ENCODE measurements around the gene PDLIM5.
"Not testable (repeated sequence)": the region's sequence is repeated elsewhere in the genome, so short reads cannot be mapped to it uniquely, and the experiment has no call there.

The PDLIM5 gene

DNA sequence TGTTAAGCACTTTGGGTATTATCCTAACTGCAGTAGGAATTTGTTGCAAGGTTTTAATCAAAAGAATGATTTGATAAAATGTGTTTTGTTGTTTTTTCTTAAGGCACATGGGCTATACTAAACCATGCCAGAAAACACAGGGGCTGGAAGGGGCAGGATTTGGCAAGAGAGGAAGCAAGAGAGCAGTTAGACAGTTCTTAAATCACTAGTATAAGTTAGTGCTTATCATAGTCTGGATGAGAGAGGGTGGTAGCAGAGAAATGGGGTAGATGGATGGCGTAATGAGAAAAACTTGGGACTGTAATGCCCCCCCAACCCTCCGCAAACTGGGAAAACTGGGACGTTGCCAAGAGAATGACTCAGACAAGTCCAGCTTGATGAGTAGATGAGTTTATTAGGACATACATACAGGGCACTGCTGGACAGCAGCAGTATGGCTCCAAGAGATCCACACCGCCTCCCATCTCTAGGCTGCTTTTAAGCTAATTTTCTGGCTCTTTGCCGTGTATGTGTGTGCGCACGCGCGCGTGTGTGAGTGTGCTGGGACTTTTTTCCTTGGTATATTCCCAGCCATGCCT lies 151.5 kb downstream of the PDLIM5 start:
- DNase-seq (ENCODE audit: low spot score): peak; percentile 9

- DNase-seq (ENCODE audit: low spot score): no peak
Measured at GRCh38 chr4:94605241-94605805, 153.6 kb downstream of the PDLIM5 start.

- DNase-seq (ENCODE audit: low spot score): no peak
Measured at GRCh38 chr4:94610145-94610544, 158.4 kb downstream of the PDLIM5 start.

DNA sequence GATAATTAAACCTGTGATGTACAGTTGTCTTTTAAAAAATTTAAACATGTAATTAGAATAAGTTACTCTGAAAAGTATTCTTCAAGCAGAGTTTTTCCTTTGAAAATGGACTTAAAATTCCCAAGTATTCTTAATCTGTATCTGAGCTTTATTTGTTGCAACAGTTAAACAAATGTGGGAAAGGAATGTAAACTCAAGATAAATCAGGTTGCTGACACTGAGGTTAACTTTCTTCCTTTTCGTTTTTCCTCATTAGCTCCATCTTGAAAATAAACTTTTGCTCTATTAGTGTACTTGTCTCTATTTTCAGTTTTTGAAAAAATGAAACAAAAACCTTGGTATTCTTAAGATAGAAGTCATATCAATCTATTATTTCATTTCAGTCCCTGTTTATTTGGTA lies 161.5 kb downstream of the PDLIM5 start:
- DNase-seq (ENCODE audit: low spot score): no peak

GRCh38 chr4:94615451-94615850 lies 163.7 kb downstream of the PDLIM5 start:
- DNase-seq (ENCODE audit: low spot score): no peak

DNA sequence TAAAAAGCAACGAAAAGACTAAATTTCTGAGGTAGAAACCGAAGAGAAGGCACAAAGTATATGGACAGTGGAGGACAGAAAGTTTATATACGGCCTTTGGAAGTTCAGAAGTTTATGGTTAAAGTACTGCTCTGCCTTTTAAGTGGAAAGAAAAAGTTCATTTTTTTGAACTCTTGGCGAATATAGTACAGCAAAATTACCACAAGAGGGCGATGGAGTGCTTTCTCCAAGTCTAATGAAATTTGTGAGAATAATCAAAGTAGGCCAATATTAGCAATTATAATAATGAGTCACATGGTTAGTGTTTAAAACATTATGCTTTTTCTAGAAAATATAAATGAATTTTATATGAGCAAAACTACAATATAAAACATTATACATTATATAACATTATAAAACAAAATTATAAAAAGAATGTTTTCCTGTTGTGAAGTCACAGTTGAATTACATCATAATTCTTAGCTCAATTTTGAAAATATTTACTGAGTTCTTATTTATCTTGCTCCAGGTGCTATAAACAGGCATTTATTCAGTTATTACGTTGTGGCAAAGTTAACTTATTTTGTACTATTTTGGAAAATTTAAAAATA lies 169.8 kb downstream of the PDLIM5 start:
- peak; percentile 43 for DNase-seq (ENCODE audit: low spot score)

DNA sequence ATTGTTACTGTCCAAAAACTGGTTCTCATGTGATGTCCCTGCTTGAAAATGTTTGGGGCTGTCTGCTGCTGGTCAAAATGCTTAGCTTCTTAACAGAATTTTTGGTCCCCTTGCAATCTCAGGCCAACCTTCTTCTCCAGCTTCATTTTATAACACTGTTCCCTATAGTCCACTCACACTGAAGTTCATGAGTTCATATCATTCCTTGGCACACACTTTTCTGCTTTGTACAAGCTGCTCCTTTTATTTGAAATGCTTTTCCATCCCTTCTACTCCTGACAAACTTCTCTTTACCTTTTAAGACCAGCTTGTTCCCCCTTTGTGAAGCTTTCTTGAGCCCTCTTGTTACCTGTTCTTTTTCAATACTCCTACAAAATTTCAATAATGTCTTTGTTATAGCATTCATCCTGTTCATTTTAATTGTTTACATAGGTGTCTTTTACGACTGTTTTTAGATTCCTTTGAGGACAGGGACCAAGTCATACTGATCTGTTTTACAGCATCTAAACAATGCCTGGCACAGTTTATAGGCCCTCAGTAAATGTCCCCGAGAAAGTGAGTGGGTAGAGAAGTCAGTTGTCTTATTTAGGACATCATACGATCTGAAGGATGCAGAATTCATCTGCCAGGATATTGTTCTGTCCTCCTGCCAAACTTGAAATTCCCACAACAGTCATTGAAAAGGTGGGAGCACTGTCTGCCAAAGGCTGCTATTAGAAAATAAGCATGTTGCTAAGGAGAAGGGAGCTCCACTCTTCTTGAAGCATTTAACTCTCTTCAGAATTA lies 171.6 kb downstream of the PDLIM5 start:
- DNase-seq (ENCODE audit: low spot score): no peak

DNA sequence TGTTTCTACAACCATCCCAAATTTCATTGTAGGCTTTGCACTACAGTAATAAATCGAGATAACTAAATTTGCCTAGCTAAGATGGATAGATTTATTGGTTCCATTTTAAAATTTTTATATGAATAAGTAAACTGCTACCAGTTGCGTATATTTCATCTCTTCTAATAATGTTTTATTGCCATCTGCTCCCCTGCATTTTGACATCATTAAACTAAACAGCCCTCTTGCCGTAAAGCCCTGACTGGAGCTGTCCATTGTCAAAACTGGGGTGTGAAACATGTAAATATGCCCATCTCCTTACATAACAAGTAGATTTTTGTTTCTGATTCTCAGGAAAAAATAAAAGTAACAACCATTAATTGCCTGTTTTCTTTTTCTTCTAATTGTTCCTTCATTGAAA lies 175.2 kb downstream of the PDLIM5 start:
- DNase-seq (ENCODE audit: low spot score): no peak

DNA sequence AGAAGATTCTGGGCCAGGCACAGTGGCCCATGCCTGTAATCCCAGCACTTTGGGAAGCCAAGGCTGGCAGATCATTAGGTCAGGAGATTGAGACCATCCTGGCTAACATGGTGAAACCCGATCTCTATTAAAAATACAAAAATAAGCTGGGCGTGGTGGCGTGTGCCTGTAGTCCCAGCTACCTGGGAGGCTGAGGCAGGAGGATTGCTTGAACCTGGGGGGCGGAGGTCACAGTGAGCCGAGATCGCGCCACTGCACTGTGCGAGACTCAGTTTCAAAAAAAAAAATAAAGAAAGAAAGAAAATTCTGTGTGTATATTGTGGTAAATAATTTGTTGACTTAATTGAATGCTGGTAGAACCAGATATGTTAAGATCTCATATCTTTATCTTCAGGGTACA lies 177.3 kb downstream of the PDLIM5 start:
- not testable (repeated sequence) for DNase-seq (ENCODE audit: low spot score)

- DNase-seq (ENCODE audit: low spot score): no peak
Measured at GRCh38 chr4:94629837-94630236, 178.1 kb downstream of the PDLIM5 start.

DNA sequence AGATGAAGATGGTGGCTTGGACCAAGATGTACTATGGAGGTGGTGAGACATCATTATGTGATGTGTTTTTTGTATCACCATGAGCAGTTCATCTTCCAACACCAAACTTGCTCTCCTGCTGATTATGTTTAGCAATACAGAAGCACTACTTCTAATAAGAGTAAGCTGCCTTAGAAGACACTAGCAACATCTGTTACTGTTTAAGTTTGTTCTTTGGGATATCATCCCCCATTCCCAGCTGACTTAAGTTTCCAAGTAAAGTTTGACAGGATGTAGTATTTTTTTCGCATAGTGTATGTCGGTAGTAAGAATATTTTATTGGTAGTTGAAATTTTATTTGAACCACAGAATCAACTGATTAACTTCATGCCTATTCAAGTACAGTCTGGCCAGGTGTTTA lies 182.5 kb downstream of the PDLIM5 start:
- no peak for DNase-seq (ENCODE audit: low spot score)

DNA sequence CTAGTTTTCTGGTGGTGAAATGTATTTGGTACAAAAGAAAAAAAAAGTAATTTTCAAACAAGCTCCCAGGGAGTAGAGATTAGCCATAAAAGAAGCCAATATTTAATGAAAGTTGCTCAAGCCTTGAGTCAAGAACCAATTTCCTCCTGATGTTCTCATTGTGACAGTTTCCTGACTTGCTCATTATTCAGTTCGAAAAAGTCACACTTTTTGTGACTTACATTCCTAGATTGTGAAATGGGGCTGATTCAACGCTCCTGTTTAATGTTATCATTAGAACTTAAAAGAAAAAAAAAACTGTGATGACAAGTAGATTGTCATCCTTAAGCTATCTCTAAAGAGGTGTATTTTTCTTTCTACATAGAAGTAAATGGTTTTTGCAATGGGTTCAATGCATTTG lies 183.4 kb downstream of the PDLIM5 start:
- DNase-seq (ENCODE audit: low spot score): no peak

DNA sequence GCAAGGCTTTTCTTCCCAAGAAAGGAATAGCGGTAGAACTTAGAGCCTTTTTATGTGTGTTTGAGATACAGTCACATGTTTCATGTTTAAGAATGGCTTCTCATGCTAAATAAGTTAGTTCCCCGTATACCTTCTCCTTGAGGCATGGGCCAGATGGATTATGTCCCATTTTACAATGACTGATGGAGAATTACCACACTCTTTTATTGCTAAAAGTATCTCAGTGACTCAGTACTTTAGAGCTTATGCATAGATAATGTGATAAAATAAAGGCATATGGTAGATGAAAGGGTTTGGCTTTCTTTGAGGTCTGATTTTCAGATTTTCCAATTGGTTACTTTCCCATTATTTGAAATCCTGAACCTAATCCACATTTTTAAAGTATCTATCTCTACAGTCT lies 184.3 kb downstream of the PDLIM5 start:
- no peak for DNase-seq (ENCODE audit: low spot score)

DNA sequence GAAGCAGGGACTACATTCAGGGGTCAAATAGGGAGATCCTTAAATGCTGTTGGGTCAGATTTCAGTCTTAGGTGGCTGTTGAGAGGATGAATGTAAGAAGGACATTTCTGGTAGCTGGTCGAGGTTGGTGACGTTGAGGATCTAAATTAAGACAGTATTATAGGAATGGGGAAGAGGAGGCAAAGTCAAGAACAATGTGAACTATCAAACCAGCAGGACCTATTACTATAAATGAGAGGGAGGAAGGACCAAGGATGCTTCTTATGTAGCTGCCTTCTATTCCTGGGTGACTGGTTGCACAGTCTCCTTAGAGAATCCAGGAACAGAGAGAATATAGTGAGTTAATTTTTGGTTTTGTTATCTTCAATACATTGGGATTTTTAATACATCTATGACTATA lies 187.6 kb downstream of the PDLIM5 start:
- DNase-seq (ENCODE audit: low spot score): no peak

DNA sequence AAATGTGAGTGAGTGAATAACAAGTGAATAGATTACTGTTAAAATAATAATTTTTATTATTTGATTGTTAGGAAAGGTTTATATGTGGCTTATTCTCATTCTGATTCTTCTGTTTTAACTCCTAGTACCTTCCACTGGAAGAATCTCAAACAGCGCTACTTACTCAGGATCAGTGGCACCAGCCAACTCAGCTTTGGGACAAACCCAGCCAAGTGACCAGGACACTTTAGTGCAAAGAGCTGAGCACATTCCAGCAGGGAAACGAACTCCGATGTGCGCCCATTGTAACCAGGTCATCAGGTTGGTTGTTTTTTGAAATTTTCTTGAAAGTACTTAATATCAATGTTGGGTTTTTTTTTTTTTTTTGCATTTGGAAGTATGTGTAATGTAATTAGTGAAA lies 188.4 kb downstream of the PDLIM5 start:
- DNase-seq (ENCODE audit: low spot score): no peak

DNA sequence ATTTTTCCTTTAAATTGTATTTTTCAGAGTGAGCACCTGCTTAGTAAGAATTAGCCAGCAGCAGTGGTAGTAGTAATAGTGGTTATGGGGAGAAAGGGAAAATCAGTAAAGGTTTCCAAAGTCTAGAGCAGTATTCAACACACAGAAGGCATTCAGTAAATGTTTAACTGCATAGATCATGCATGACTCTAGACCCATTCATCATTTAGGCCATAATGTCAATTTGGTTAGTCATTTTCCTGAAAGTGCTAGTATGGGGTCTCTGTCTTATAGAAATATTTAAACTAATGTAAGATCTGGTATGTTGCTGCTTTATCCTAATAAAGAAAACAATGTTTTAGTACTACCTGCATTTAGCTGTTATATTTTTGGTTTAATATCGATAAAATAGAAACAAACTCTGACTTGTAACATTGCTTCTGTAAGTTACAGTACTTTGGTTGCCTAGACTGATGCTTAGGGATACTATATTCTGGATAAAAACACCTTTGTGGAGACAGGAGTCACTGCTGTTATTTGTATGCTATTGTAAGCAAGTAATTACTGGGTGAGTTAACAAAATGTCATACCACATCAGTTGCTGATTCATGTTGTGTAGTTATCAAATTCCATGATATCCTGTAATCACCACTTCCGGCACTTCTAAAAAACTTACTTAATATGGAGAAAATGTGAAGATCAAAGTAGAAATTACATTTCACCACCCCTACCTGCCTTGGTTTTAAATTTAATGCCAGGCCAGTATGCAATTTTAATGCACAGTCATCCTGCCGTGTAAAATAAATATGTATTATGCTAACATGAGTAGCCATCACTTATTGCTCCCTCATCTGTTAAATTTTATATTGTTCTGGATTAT lies 190.2 kb downstream of the PDLIM5 start:
- no peak for DNase-seq (ENCODE audit: low spot score)

- no peak for DNase-seq (ENCODE audit: low spot score)
Measured at GRCh38 chr4:94642561-94642866, 190.8 kb downstream of the PDLIM5 start.

GRCh38 chr4:94648699-94649098 lies 197.0 kb downstream of the PDLIM5 start:
- DNase-seq (ENCODE audit: low spot score): no peak

DNA sequence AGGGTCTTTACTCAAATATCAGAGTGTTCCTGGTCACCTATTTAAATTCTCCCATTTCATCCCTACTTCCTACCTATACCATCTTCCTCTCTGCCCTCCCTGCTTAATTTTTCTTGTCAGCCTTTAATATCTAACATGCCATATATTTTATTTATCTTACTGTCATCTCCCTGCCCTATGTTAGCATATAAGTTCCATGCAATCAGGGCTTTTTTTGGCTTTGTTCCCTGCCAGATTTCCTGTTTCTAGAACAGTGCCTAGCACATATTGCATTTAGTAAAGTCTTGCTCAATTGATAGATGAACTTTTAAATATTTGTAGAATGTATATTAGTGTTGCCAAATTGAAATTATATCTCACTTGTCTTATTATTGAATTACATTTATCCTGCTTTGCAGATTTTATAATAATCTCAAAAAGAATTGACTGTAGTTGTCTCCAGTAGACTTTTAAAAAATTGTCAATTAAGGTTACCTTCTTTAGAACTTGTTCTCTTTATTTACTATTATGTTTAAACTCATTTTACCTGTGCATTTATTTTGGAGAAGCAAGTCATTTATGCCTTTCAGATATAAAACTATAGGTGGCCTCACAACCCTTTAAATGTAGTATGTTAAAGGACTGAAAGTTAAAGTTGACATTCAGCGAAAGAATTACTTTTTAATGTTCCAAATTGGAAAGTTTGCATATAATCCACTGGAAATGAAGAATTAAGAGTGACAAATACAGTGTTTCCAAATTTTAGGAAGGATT lies 197.8 kb downstream of the PDLIM5 start:
- no peak for DNase-seq (ENCODE audit: low spot score)

DNA sequence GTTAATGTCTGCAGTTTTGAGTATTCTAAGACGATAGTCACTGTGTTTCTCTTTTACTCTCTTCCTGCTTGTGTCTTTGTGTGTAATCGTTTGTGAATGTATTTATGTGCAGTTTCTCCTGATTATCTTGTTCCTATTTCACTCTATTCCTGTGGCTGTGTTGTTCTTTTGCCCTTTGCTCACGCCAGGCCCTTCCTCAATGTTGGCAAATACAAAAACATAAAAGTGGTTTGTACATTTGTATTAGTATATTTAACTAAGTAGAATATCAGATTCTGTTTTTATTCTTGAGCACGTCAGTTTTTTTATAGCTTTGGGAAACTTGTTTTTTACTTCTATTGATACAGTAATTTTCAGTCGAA lies 198.4 kb downstream of the PDLIM5 start:
- no peak for DNase-seq (ENCODE audit: low spot score)

GRCh38 chr4:94650690-94651089 lies 198.9 kb downstream of the PDLIM5 start:
- DNase-seq (ENCODE audit: low spot score): no peak
